Psoas muscle (tissue), 8 donors: ENCODE measurements around the gene C3orf49. TPM values are rescaled to one million over a fixed set of nuclear protein-coding genes. Genes with fewer than 3 reads are reported as not detected.

Experiments used
- ATAC-seq, 4 donors: fragments of 200-7000 bp; cut with Tn5 transposase; one replicate each; pipeline ENCODE4 v1.9.1; 2020; ENCODE audit warnings: moderate library complexity in 3 of 4, mild to moderate bottlenecking in 2 of 4
- DNase-seq, 2 donors: peaks; one replicate each; pipeline ENCODE4 v3.0.0-alpha.2; 2020
- H3K27ac ChIP-seq: fragments of 200-600 bp; one replicate; pipeline ENCODE4 v1.8.0; 2022
- H3K27me3 ChIP-seq, 3 donors: fragments of 200-600 bp in 1 of 3; one replicate each; pipeline versions ENCODE4 v1.6.1 to v1.8.0; 2013 to 2022; ENCODE audit warnings: low read length in 2 of 3, mild to moderate bottlenecking in 2 of 3, moderate library complexity in 1 of 3; ENCODE audit not compliant: insufficient read depth in 3 of 3
- H3K36me3 ChIP-seq, 2 donors: fragments of 200-600 bp in 1 of 2; one replicate each; pipeline versions ENCODE4 v1.6.1 to v1.8.0; 2013 to 2022; ENCODE audit warnings: low read depth in 1 of 2, mild to moderate bottlenecking in 1 of 2, moderate library complexity in 1 of 2; ENCODE audit not compliant: insufficient read depth in 1 of 2
- H3K4me1 ChIP-seq: fragments of 200-600 bp; one replicate; pipeline ENCODE4 v1.8.0; 2022
- H3K4me3 ChIP-seq: fragments of 200-600 bp; one replicate; pipeline ENCODE4 v1.8.0; 2022; ENCODE audit warnings: mild to moderate bottlenecking
- H3K9me3 ChIP-seq: fragments of 200-600 bp; one replicate; pipeline ENCODE4 v1.8.0; 2022
- CTCF ChIP-seq: fragments of 200-600 bp; IDR thresholded peaks from one replicate; pipeline ENCODE4 v1.8.0; 2022; ENCODE audit warnings: antibody characterized with exemption
- WGBS, 3 donors: extraction: QIAGEN DNeasy Blood & Tissue Kit; methylation state at CpG; one replicate each; pipeline versions ENCODE4 v1.1.6 to v1.1.7; 2013; 5-methylcytosine and 5-hydroxymethylcytosine counted together
- intact Hi-C, 2 donors: fragments of 100-400 bp; cut with DNase I; formaldehyde crosslinking; loops; one replicate each; pipeline versions ENCODE4 v1.11.0 to v1.14.2; 2022
- polyA plus RNA-seq, 3 donors: library from polyadenylated mRNA; stranded (reverse); fragments of 200-250 nt; gene quantifications; one replicate each; pipeline ENCODE4 v1.2.3, GENCODE V29; 2013
- total RNA-seq, 4 donors: library from RNA; stranded (reverse); fragmentation: NEBNext Ultra II Directional in 2 of 4; extraction: Animal tissue kit (Norgen Biotek cat#: 25700) in 2 of 4; gene quantifications; one replicate each; pipeline versions ENCODE4 v1.2.1 to v1.2.4, GENCODE V29; 2021 to 2023
- donor health status: healthy with polysubstance abuse.
- donor health status: DM: no; HTN: no; CAD: no; lungs with moderate emphysema.
- donor health status: Bipolar disorder and iron deficiency.
- donor health status: healthy.
- donor health status: DM: yes; HTN: yes; CAD: no.
- donor health status: DM: no; HTN: no; CAD: no.
- donor health status: DM: no; HTN: no; CAD: no.
- donor health status: DM: yes; HTN: yes; CAD: no.

C3orf49 gene
- total and polyA plus RNA-seq, 7 donors = 0.08 TPM; not detected in 6

GRCh38 chr3:63851287-63851686 is 32.2 kb downstream of the C3orf49 start:
- H3K4me1 ChIP-seq = no peaks in the 10 kb centered on the region
- H3K4me3 ChIP-seq = no peak overlapping the region
- H3K27me3 ChIP-seq = no peaks in the 10 kb centered on the region
- TF ChIP-seq CTCF = no peak
- H3K9me3 ChIP-seq = no peaks in the 10 kb centered on the region
- ATAC-seq (no peak), DNase-seq (no peak)
- 96 to 99% (median 98%) methylated on average over 3 of the region's 3 CpGs for WGBS, 3 donors
- H3K36me3 ChIP-seq = peaks cover 0 to 2% of the 10 kb centered on the region in 2 donors
- H3K27ac ChIP-seq = no peak overlapping the region
- intact Hi-C loops = no loop called here

- WGBS, 3 donors = 90 to 96% (median 93%) methylated on average over 4 of the region's 4 CpGs
These were observed 34.0 kb downstream of the C3orf49 start for GRCh38 chr3:63853106-63853505.

GRCh38 chr3:63855333-63855940 is 36.3 kb downstream of the C3orf49 start:
- H3K4me3 ChIP-seq = no peak overlapping the region
- WGBS, 3 donors = 51 to 67% (median 55%) methylated on average over 1 of the region's 1 CpG
- H3K27ac ChIP-seq = no peak overlapping the region
- TF ChIP-seq CTCF = no peak
- DNase-seq (no peak), ATAC-seq (no peak)
- peaks cover 0 to 2% of the 10 kb centered on the region in 2 donors for H3K36me3 ChIP-seq
- intact Hi-C loops = no loop called here
- no peaks in the 10 kb centered on the region for H3K9me3 ChIP-seq
- no peaks in the 10 kb centered on the region for H3K27me3 ChIP-seq
- peaks cover 9% of the 10 kb centered on the region for H3K4me1 ChIP-seq

More at GRCh38 chr3:63853106-63853505, 34.0 kb downstream of the C3orf49 start:
- H3K36me3 ChIP-seq = peaks cover 0 to 2% of the 10 kb centered on the region in 2 donors
- no peaks in the 10 kb centered on the region for H3K27me3 ChIP-seq
- intact Hi-C loops = no loop called here
- ATAC-seq (no peak), DNase-seq (no peak)
- H3K9me3 ChIP-seq = no peaks in the 10 kb centered on the region
- H3K4me1 ChIP-seq = no peaks in the 10 kb centered on the region
- H3K4me3 ChIP-seq = no peak overlapping the region
- no peak overlapping the region for H3K27ac ChIP-seq
- TF ChIP-seq CTCF = no peak

- Histone ChIP-seq H3K27me3 (no peaks in the 10 kb centered on the region), H3K4me1 (peaks cover 13% of the 10 kb centered on the region), H3K36me3 (peaks cover 0 to under 1% of the 10 kb centered on the region in 2 donors), H3K27ac (no peak overlapping the region), H3K4me3 (no peak overlapping the region), H3K9me3 (no peaks in the 10 kb centered on the region)
- no peak for TF ChIP-seq CTCF
- no peak for ATAC-seq
- WGBS, 3 donors = 89 to 96% (median 94%) methylated on average over 2 of the region's 2 CpGs
- intact Hi-C loops = no loop called here
- no peak for DNase-seq
These were observed 38.2 kb downstream of the C3orf49 start for GRCh38 chr3:63857311-63857710.

- Histone ChIP-seq H3K27me3 (no peaks in the 10 kb centered on the region), H3K4me1 (peaks cover 19% of the 10 kb centered on the region), H3K9me3 (no peaks in the 10 kb centered on the region), H3K36me3 (no peaks in the 10 kb centered on the region), H3K27ac (no peak overlapping the region), H3K4me3 (no peak overlapping the region)
- ATAC-seq (no peak), DNase-seq (no peak)
- TF ChIP-seq CTCF = no peak
- 88 to 95% (median 92%) methylated on average over 3 of the region's 3 CpGs for WGBS, 3 donors
- intact Hi-C loops = loop anchor here in 1 of 2 donors (10.0 kb wide), 1 partner anchor 134 kb away; no protein-coding TSS in a partner anchor
These were observed 41.7 kb downstream of the C3orf49 start for GRCh38 chr3:63860776-63861175.
